Natural killer cell treated with Interleukin-12 subunit alpha and Interleukin-12 subunit beta and Interleukin-15 and Interleukin-18, amount 100 ng/mL, for 72 hours (primary cell): ENCODE measurements around the gene ARVCF. TPM values are rescaled to one million over a fixed set of nuclear protein-coding genes. Genes with fewer than 3 reads are reported as not detected.

Experiments
- ATAC-seq, 2 donors: fragments of 150-1000 bp; cut with Tn5 transposase in 1 of 2; sonication (Bioruptor Pico), chemical (Tn5 transposase) in 1 of 2; 2 replicates each; pipeline ENCODE4 v1.10.0; 2021
- DNase-seq: peaks from one replicate; pipeline ENCODE4 v3.0.0; 2022; ENCODE audit warnings: low spot score
- H3K27ac Mint-ChIP-seq, 2 donors: 1 replicate in 1 of 2; 2 replicates in 1 of 2; pipeline ENCODE4 v1.8.0; 2022; ENCODE audit warnings: mixed read lengths in 2 of 2, mild to moderate bottlenecking in 1 of 2, moderate library complexity in 1 of 2
- H3K27me3 Mint-ChIP-seq, 2 donors: 1 replicate in 1 of 2; 2 replicates in 1 of 2; pipeline ENCODE4 v1.8.0; 2022; ENCODE audit warnings: mixed read lengths in 2 of 2
- H3K36me3 Mint-ChIP-seq: one replicate; pipeline ENCODE4 v1.8.0; 2022; ENCODE audit warnings: mixed read lengths
- H3K4me1 Mint-ChIP-seq, 2 donors: 1 replicate in 1 of 2; 2 replicates in 1 of 2; pipeline ENCODE4 v1.8.0; 2022; ENCODE audit warnings: low read depth in 2 of 2, mixed read lengths in 2 of 2, mild to moderate bottlenecking in 1 of 2
- H3K4me3 Mint-ChIP-seq: one replicate; pipeline ENCODE4 v1.8.0; 2022; ENCODE audit warnings: mixed read lengths
- H3K9me3 Mint-ChIP-seq: 2 replicates; pipeline ENCODE4 v1.8.0; 2022; ENCODE audit warnings: mixed read lengths
- total RNA-seq, 2 donors: library from RNA; stranded (reverse); gene quantifications; one replicate each; pipeline ENCODE4 v1.2.3, GENCODE V29; 2022

The ARVCF gene
- total RNA-seq, 2 donors from 2014 or later = 3.7 to 3.8 TPM

GRCh38 chr22:19921544-19922081, 95.0 kb downstream of the ARVCF start:
- Mint-ChIP-seq H3K4me3 (no peak overlapping the region), H3K9me3 (no peaks in the 10 kb centered on the region), H3K36me3 (no peaks in the 10 kb centered on the region), H3K27me3 (no peaks in the 10 kb centered on the region), H3K4me1 (peaks cover 0 to 9% of the 10 kb centered on the region in 2 donors), H3K27ac (no peak overlapping the region)
- no peak for ATAC-seq
- DNase-seq = no peak

Other genes with a start within 250 kb of the ARVCF start
- gene GNB1L, start 161.9 kb downstream of the ARVCF start, total RNA-seq = 10 to 100 TPM in 1 of 2 donors, 1 to 10 TPM in 1; 9.7 to 17.9 TPM
- 10 to 100 TPM; 11.2 to 26.3 TPM for gene RTL10, start 161.9 kb downstream of the ARVCF start, total RNA-seq
- gene COMT, start 75.1 kb downstream of the ARVCF start, total RNA-seq = 100 to 1,000 TPM; 141 to 223 TPM
- gene TXNRD2, start 75.0 kb downstream of the ARVCF start, total RNA-seq = 10 to 100 TPM; 29.9 to 34.3 TPM
- 10 to 100 TPM; 50.5 to 61.6 TPM for gene TANGO2, start 4.3 kb upstream of the ARVCF start, total RNA-seq
- gene DGCR8, start 63.4 kb upstream of the ARVCF start, total RNA-seq = 10 to 100 TPM; 60.1 to 89.5 TPM
- gene RANBP1, start 99.3 kb upstream of the ARVCF start, total RNA-seq = 100 to 1,000 TPM; 236 to 499 TPM
- 100 to 1,000 TPM; 107 to 166 TPM for gene TRMT2A, start 100.4 kb upstream of the ARVCF start, total RNA-seq
- 100 to 1,000 TPM in 1 of 2 donors, 10 to 100 TPM in 1; 53.9 to 124 TPM for gene ZDHHC8, start 115.0 kb upstream of the ARVCF start, total RNA-seq
- under 1 TPM in 1 of 2 donors, not detected in 1; 0.36 TPM for gene CCDC188, start 134.2 kb upstream of the ARVCF start, total RNA-seq